ENCODE measurements around the gene HOXA9.

HOXA9 gene

DNA sequence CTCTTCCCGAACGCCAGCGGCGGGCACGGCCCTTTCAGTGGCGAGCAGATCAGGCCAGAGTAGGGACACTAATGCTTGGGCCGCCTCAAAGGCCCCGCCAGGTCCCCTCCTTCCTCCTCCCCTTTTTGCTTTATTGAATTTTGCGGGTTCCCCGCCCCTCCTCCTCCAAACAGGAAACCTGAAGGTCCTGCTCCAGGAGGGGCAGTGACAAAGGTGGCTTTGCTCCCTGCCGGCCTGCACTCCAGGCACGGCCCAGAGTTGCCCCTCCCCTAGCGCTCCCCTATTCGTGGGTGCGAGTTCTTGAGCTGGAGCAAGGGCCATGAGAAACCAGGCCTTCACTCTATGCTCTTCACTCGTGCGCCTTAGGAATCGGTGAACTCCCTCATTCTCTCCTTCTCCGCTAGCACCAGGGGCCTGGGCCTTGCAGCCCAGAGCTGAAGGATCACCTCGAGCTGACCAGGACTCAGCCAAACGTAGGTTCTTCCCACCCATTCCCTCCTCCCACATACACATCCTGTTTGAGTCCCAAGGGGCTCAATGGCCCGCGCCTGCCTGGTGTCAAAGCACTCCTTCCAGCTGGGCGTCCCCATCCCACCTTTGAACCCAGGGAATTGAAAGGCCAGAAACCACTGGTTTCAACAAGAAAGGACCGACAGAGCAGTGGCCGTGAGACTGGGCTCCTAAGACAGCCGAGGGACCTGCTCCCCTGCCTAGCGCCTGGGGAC, 17.1 kb downstream of the HOXA9 start:
- in situ Hi-C loops (cut with MboI; ENCODE audit: low pct_unique_long_range_greater_than_20kb, low sequenced_read_pairs, unreplicated experiment): no loop called here
- no peak for DNase-seq (ENCODE audit: low spot score)
- TF ChIP-seq, protein P1, sequence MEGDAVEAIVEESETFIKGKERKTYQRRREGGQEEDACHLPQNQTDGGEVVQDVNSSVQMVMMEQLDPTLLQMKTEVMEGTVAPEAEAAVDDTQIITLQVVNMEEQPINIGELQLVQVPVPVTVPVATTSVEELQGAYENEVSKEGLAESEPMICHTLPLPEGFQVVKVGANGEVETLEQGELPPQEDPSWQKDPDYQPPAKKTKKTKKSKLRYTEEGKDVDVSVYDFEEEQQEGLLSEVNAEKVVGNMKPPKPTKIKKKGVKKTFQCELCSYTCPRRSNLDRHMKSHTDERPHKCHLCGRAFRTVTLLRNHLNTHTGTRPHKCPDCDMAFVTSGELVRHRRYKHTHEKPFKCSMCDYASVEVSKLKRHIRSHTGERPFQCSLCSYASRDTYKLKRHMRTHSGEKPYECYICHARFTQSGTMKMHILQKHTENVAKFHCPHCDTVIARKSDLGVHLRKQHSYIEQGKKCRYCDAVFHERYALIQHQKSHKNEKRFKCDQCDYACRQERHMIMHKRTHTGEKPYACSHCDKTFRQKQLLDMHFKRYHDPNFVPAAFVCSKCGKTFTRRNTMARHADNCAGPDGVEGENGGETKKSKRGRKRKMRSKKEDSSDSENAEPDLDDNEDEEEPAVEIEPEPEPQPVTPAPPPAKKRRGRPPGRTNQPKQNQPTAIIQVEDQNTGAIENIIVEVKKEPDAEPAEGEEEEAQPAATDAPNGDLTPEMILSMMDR (IDR thresholded peaks at IDR 0.05; ENCODE audit: extremely low read depth, insufficient read depth, missing control alignments): no peak

DNA sequence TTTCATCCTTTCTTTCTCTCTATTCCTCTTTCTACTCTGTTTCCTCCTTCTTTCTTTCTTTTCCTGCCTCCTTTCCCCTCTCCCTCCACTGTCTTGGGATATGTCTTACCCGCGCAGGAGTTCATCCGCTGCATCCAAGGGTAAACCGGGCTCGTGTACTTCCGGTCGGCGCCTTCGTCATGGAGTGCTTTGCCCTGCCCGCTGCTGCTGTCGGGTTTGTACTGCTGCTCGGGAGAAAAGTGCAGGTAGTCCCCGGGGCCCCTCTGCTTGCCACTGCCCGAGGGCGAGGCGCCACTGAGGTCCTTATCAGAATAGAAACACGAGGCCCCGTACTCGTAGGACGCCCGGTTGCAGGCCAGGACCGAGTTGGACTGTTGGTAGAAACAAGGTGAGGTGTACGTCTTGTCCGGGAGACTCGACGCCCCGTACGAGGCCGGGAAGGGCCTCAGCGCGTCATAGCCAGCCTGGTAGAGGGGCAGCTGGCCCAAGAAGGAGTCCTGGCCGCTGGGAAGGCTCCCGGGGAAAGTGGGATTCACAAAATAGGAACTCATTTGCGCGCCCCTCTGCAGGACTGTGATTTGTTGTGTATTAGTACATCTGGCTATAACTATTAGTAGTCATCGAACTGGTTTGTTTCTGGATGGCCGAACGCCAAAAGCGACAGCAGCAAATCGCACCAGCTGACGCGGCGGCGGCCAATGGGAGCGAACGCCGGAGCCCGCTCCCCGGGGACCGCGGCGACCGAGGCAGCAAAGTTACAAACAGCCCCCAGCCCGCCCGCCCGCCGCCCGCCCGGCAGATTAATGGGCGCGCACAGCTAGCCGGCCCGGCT, 17.9 kb downstream of the HOXA9 start, which contains the start of gene HOXA6:
Gene HOXA6 (minus strand): TSS at position 576 of the 832 bp plus-strand sequence. CDS start 25 bp downstream, at position 551.
- TF ChIP-seq, protein P1 (IDR thresholded peaks at IDR 0.05; ENCODE audit: extremely low read depth, insufficient read depth, missing control alignments): no peak
- in situ Hi-C loops (cut with MboI; ENCODE audit: low pct_unique_long_range_greater_than_20kb, low sequenced_read_pairs, unreplicated experiment): no loop called here
- DNase-seq (ENCODE audit: low spot score): no peak

DNA sequence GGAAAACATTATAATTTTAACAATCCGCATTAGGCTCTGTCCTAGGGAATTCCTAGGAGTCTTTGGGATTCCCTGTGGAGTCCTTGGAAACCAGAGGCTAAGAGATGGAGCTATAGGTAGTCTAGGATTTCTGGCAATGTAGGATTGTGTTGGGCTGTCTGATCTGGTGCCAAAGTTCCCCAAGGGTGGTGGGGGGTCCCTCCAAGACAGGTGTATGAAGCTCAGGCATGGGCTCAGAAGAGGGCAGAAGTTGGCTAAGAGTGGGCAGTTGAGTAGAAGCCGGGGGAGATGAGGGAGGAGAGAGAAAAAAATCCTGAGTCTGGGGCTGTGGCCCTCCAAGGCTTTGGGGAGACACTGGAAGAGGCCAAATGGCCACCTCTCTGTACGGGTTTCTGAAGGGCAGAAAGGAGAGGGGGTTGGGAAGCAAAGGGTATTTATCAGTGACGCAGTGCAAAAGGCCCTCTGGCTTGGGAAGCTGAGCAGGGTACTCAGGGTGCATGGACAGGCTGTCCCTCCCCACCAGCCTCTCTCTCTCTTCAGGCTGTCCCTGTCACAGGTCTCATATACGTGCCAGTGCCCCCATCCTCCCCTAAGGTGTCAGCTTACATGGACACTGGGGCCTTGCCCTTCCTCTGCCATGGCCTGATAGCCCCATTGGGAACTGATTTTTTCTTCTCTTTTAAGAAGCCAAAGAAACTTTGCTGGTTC, 18.7 kb downstream of the HOXA9 start:
- DNase-seq (ENCODE audit: low spot score): no peak
- TF ChIP-seq, protein P1 (IDR thresholded peaks at IDR 0.05; ENCODE audit: extremely low read depth, insufficient read depth, missing control alignments): no peak
- in situ Hi-C loops (cut with MboI; ENCODE audit: low pct_unique_long_range_greater_than_20kb, low sequenced_read_pairs, unreplicated experiment): no loop called here

DNA sequence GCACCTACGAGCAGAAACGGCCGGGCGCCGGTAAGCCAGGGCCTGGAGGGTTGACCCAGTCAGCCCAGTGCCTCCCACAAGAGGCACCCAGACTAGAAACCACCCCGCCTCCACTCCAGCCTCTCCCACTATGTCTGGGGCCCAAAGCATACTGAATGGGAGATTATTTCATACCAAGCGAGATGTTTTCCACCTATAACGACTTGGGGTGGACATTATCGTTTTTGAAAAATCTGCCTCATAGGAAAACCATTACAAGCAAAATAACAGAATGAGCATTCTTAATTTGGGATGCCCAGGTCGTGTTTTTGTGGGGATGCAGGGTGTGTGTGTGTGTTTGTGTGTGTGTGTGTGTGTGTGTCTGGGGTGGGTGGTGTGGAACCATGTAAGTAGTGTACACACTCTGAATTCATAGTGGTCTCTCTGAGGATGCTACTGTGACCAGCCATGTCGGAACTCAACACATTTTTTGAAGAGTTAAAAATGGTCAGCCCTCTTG, 19.4 kb downstream of the HOXA9 start:
- TF ChIP-seq, protein P1 (IDR thresholded peaks at IDR 0.05; ENCODE audit: extremely low read depth, insufficient read depth, missing control alignments): no peak
- no peak for DNase-seq (ENCODE audit: low spot score)
- in situ Hi-C loops (cut with MboI; ENCODE audit: low pct_unique_long_range_greater_than_20kb, low sequenced_read_pairs, unreplicated experiment): no loop called here

DNA sequence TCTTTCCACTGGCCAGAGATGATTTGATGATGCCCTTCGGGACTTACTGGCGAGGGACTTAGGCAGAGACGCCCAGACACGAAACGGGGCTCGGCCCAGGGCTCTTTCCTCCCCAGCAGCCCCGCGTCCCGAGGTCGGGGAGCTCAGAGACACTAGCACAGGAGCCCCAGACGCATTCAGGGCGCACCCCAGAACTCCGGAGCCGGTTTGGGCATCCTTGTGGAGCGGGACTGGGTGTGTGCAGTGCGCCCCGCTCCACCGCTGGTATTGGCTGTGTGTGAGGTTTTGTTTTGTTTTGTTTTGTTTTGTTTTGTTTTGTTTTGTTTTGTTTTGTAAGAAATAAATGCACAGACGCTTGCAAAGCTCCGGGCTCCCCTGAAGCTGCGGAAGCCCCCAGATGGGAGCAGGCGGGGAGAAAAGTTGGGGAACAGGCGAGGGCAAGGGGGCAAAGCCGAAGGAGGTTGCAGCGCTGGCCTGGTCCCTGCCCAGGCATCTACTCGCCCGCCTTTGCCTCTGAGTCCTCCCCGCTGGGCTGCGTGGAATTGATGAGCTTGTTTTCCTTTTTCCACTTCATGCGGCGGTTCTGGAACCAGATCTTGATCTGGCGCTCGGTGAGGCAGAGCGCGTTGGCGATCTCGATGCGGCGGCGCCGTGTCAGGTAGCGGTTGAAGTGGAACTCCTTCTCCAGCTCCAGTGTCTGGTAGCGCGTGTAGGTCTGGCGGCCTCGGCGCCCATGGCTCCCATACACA, 20.0 kb downstream of the HOXA9 start:
- DNase-seq (ENCODE audit: low spot score): no peak
- in situ Hi-C loops (cut with MboI; ENCODE audit: low pct_unique_long_range_greater_than_20kb, low sequenced_read_pairs, unreplicated experiment): no loop called here
- TF ChIP-seq, protein P1 (IDR thresholded peaks at IDR 0.05; ENCODE audit: extremely low read depth, insufficient read depth, missing control alignments): no peak
